GM19193 (cell line): Measurements from ENCODE around the gene CNOT3.

Experiments used
- POLR2A ChIP-seq: IDR thresholded peaks from 4 replicates; pipeline ENCODE4 v1.6.1; 2011; ENCODE audit not compliant: insufficient read depth, insufficient read length; ENCODE audit errors: extremely low read depth

Gene CNOT3

DNA sequence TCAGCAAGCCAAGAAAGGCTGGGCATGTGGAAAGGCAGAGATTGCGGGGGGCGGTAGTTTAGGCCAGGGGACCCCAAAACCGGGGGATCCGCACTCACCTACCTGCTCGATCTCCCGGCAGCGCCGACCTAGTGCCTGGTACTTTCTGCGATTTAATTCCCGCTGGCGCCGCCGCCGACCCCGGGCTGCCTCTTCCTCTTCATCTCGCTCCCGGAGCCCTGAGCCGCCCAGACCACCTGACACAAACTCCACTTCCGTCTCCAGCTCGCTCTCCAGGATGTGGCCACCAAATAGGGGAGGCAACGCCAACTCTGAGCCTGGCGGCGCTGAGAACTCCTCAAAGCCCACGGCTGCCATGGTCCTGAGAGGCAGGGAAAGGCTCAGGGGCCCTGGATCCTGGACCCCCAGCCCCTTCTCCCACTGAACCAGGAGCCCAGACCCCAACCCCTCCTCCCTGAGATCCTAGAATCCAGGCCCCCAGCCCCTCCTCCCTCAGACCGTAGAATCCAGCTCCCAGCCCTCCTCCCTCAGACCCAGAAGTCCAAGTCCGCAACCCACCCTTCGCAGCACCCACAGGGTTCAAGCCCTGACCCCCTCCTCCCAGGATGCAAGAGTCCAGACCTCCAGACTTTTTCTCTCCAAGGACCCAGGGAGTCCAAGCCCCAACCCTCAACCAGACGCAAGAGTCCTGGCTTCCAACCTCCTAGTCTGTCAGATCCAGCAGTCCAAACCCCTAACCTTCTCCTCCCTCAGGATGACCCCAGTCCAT is 23.0 kb upstream of the CNOT3 start:
- peak; percentile 66 for TF ChIP-seq POLR2A

GRCh38 chr19:54115109-54116063 is 22.2 kb upstream of the CNOT3 start, which contains the start of the genes PRPF31 and TFPT:
PRPF31 (plus strand) TSS chr19:54115754; CDS start chr19:54118279, 2,525 bp downstream.
TFPT (minus strand) TSS chr19:54115657; CDS start chr19:54115269, 388 bp downstream.
- peak; percentile 72 for TF ChIP-seq POLR2A

DNA sequence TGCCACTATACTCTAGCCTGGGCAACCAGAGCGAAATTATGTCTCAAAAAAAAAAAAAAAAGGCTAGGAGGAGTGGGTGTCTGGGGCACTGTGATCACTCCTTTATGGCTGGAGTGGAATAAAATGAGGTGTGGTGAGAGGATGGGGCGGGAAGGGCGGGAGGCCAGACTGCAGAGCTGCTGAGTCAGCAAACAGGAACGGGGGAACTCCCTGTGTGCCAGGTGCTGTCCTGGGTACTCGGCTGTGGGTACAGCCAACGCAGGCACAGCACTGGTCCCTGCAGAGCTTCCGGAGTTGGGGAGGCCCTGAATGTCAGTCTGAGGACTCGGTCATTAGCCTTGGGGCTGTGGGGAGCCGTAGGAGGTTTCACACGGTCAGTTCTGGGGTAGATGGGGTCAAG is 16.3 kb upstream of the CNOT3 start:
- no peak for TF ChIP-seq POLR2A

DNA sequence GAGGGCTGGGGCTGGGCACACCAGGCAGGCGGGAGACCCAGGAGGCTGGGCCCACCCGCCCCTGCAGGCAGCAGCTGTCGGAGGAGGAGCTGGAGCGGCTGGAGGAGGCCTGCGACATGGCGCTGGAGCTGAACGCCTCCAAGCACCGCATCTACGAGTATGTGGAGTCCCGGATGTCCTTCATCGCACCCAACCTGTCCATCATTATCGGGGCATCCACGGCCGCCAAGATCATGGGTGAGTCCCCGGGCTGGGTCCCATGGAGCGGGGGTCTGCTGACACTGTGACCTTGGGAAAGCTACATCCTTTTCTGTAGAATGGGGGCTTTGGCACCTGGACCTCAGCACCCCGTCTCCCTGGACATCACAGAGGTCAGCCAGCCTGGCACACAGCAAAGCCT is 13.9 kb upstream of the CNOT3 start:
- TF ChIP-seq POLR2A: no peak

GRCh38 chr19:54124393-54124792 is 13.2 kb upstream of the CNOT3 start:
- no peak for TF ChIP-seq POLR2A

- no peak for TF ChIP-seq POLR2A
Observed at GRCh38 chr19:54125713-54126112, 11.8 kb upstream of the CNOT3 start.

GRCh38 chr19:54127688-54128440 is 9.7 kb upstream of the CNOT3 start:
- TF ChIP-seq POLR2A: no peak

DNA sequence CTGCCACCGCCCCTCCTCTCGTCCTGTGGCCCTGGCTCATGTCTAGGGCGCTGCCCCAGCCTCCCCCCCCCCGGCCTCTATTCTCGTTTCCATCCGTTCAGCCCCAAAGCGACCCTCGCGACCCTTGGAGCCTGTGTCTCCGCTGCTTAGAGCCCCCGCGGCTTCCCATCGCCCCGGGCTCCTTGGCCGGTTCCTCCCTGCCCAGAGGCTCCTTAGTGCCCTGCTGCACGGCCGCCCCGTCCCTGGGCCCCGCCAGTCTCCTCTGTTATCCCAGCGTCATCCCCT is 9.2 kb upstream of the CNOT3 start:
- no peak for TF ChIP-seq POLR2A

GRCh38 chr19:54128796-54129616 is 8.6 kb upstream of the CNOT3 start:
- TF ChIP-seq POLR2A: no peak

DNA sequence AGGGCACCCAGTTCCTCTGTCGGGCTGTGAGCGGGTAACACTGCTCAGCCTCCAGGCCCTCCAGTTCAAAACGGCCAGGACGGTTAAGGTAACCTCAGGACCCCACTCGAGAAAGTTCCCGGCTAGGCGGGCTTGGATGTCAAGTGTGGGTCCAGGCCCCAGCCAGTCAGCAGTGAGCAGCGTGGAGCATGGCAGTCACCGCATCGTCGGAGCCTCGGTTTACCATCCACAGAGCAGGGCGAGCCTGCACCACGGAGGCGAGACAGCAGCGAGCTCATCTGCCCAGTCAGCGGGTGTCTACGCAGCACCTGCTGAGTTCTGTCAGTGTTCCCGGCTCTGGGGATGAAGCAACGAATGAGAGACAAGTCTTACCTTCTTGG is 8.0 kb upstream of the CNOT3 start:
- no peak for TF ChIP-seq POLR2A

DNA sequence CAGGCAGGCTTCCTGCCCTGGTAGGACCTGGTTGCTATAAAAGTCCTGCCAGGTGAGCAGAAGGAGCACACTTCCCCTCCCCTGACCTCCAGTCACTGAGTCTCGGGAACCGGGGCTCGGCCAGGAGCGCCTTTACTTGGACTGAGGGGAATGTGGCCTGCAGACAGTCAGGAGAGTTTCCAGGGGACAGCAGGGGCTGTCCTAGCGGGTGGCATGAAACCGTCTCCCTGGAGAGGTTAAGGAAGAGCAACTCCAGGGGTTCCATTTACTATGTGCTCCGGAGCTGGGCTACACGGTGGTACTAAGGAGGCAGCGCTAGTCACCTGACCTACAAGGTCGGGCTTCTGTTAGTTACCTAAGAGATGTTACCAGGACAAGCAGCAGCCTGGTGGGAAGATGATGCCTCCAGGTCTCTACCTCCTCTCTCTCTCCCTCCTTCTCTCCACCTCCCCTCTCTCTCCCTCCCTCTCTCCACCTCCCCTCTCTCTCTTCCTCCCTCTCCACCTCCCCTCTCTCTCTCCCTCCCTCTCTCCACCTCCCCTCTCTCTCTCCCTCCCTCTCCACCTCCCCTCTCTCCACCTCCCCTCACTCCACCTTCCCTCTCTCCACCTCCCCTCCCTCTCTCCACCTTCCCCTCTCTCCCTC is 4.1 kb upstream of the CNOT3 start:
- no peak for TF ChIP-seq POLR2A

- TF ChIP-seq POLR2A: no peak
Observed at GRCh38 chr19:54133957-54134590, 3.5 kb upstream of the CNOT3 start.

DNA sequence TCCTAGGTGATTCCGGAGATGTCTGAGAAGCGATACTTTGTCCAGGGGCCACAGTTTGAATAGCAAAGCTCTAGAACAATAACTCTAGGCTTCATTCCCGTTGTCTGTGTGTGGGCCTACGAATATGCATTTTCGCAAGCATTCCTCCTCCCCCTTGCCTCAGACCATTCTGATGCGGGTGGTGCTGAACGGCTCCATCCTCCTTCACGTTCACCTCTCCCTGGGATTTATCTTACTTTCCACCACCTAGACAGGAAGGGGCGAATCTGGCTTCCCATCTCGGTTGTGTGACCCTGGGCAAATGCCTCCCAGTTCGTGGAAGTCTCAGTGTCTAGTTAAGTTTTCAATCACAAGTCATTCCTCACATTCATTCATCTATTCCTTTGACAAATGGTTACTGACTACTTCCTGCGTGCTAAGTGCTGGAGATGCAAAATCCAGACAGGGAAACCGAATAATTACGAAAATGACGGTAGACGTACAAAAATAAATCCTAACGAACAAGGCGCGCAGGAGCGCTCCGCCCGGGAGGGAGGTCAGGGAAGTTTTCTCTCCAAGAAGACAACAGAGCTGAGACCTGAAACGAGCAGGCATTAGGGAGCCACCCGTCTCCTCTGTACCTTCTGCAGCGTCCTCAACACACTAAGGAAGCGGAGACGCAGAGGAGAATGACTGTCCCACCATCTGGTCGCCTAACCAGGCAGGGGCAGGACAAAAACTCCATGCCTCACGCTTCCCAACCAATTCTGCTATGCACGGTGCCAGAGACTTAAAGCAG is 1.3 kb upstream of the CNOT3 start:
- TF ChIP-seq POLR2A: no peak
